Measurements from ENCODE around the gene AFAP1L1.

Gene AFAP1L1

GRCh38 chr5:149283626-149284480, 12.2 kb downstream of the AFAP1L1 start:
- DNase-seq (ENCODE audit: low read depth), result no peak
- no peak for TF ChIP-seq CTCF (conservative IDR thresholded peaks at IDR 0.05; ENCODE audit: low read depth, low read length)
- no peak overlapping the region for H3K4me3 ChIP-seq (ENCODE audit: low read length)

GRCh38 chr5:149284501-149284900, 12.8 kb downstream of the AFAP1L1 start:
- no peak overlapping the region for H3K4me3 ChIP-seq (ENCODE audit: low read length)
- DNase-seq (ENCODE audit: low read depth), result no peak
- no peak for TF ChIP-seq CTCF (conservative IDR thresholded peaks at IDR 0.05; ENCODE audit: low read depth, low read length)

- H3K4me3 ChIP-seq (ENCODE audit: low read length), result no peak overlapping the region
- DNase-seq (ENCODE audit: low read depth), result no peak
- no peak for TF ChIP-seq CTCF (conservative IDR thresholded peaks at IDR 0.05; ENCODE audit: low read depth, low read length)
Measured at GRCh38 chr5:149285153-149285552, 13.5 kb downstream of the AFAP1L1 start.

GRCh38 chr5:149288436-149288835, 16.8 kb downstream of the AFAP1L1 start:
- TF ChIP-seq CTCF (conservative IDR thresholded peaks at IDR 0.05; ENCODE audit: low read depth, low read length), result no peak
- no peak overlapping the region for H3K4me3 ChIP-seq (ENCODE audit: low read length)
- no peak for DNase-seq (ENCODE audit: low read depth)

GRCh38 chr5:149289301-149289700, 17.6 kb downstream of the AFAP1L1 start:
- DNase-seq (ENCODE audit: low read depth), result no peak
- no peak for TF ChIP-seq CTCF (conservative IDR thresholded peaks at IDR 0.05; ENCODE audit: low read depth, low read length)
- H3K4me3 ChIP-seq (ENCODE audit: low read length), result no peak overlapping the region

- no peak for TF ChIP-seq CTCF (conservative IDR thresholded peaks at IDR 0.05; ENCODE audit: low read depth, low read length)
- DNase-seq (ENCODE audit: low read depth), result no peak
- H3K4me3 ChIP-seq (ENCODE audit: low read length), result no peak overlapping the region
Measured at GRCh38 chr5:149294872-149295829, 23.5 kb downstream of the AFAP1L1 start.

All from retinal pigment epithelial cell (primary cell).